Peyer's patch (tissue), 4 donors: ENCODE results near the gene SLC38A4.

Source experiments
- CTCF ChIP-seq, 6 experiments: fragments of 450-650 bp in 4 of 6; fragments of 200-600 bp in 2 of 6; sonication (generic) in 1 of 6; IDR thresholded peaks; one replicate each; pipeline ENCODE4 v1.5.1; 2017 to 2019; ENCODE audit warnings: antibody characterized with exemption in 6 of 6, mild to moderate bottlenecking in 3 of 6, moderate library complexity in 1 of 6
- POLR2A ChIP-seq, 2 donors: fragments of 450-650 bp; IDR thresholded peaks; one replicate each; pipeline ENCODE4 v1.5.1; 2017; ENCODE audit warnings: antibody characterized with exemption in 2 of 2, mild to moderate bottlenecking in 2 of 2, moderate library complexity in 2 of 2

GRCh38 chr12:46818642-46819041, 7.2 kb downstream of the SLC38A4 start:
- TF ChIP-seq CTCF (IDR thresholded peaks at IDR 0.05) (no peak), POLR2A (IDR thresholded peaks at IDR 0.05) (no peak)
